MM.1S (cell line): ENCODE measurements around the gene EIF4B.

ENCODE experiments used
- EZH2 ChIP-seq: fragments of 300-600 bp; sonication (generic); optimal IDR thresholded peaks from 2 replicates; pipeline ENCODE3; 2017; ENCODE audit warnings: low read depth, mild to moderate bottlenecking, antibody characterized with exemption, low read length, mixed read lengths
- EZH2phosphoT487 ChIP-seq: fragments of 300-600 bp; sonication (generic); IDR thresholded peaks from 2 replicates; pipeline ENCODE4 v1.6.1; 2018; ENCODE audit warnings: antibody characterized with exemption, low read length

DNA sequence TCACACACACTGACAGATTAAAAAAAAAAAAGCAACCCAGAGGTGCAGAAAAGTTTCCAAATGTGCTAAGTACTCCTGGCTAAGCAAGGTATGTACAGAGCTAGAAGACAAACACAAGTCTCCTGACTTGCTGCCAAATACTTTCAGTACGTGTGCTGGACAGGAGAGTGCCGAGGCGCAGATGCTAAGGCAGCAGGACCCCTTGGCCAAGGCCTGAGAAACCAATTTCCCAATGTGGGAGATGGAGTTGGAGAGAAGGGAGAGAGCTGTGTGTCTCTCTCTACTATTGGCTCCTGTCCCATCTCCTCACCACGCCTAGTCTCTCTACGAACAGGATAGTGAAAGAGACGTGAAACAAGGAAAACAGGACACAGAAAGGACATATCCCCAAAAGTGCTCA lies 67.6 kb downstream of the EIF4B start:
- TF ChIP-seq EZH2 (no peak), EZH2phosphoT487 (no peak)
